Astrocyte (in vitro differentiated cells and primary cell): ENCODE data around the gene SPOCK1.

ENCODE experiments used
- EZH2 ChIP-seq: IDR thresholded peaks from 2 replicates; pipeline ENCODE4 v1.6.1; 2012; ENCODE audit warnings: mild to moderate bottlenecking, low read length, inconsistent platforms; ENCODE audit not compliant: insufficient read depth
- TF ChIP-seq, protein P1 (sequence below): IDR thresholded peaks from 2 replicates; pipeline ENCODE4 v1.5.1; 2011; ENCODE audit warnings: low read depth, mild to moderate bottlenecking, inconsistent platforms, low read length, moderate library complexity; ENCODE audit not compliant: insufficient read depth

DNA sequence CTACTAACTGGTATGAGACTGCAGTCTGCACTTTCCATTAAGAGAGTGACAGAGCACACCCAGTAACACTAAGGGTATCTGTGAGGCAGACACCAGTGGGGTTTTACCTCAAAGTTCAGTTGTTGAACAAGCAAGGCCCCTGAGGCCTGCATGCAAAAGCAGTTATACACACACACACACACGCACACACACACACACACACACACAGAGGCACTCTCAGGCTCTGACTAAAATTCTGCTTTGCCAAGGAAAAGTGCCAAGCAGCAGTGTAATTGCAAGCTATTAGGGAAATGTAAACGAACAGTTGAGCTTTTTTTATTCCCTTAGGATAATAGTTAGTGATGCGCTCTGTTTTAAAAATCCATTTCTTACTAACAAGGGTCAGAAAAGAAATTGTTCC lies 377.1 kb downstream of the SPOCK1 start:
- TF ChIP-seq, protein P1, sequence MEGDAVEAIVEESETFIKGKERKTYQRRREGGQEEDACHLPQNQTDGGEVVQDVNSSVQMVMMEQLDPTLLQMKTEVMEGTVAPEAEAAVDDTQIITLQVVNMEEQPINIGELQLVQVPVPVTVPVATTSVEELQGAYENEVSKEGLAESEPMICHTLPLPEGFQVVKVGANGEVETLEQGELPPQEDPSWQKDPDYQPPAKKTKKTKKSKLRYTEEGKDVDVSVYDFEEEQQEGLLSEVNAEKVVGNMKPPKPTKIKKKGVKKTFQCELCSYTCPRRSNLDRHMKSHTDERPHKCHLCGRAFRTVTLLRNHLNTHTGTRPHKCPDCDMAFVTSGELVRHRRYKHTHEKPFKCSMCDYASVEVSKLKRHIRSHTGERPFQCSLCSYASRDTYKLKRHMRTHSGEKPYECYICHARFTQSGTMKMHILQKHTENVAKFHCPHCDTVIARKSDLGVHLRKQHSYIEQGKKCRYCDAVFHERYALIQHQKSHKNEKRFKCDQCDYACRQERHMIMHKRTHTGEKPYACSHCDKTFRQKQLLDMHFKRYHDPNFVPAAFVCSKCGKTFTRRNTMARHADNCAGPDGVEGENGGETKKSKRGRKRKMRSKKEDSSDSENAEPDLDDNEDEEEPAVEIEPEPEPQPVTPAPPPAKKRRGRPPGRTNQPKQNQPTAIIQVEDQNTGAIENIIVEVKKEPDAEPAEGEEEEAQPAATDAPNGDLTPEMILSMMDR: no peak
- no peak for TF ChIP-seq EZH2
